GM21447 (cell line): ENCODE data around the gene PLCB3.

Source experiments
- ATAC-seq: cut with Tn5 transposase; IDR thresholded peaks from one replicate; pipeline ENCODE4 v1.9.1; 2021; ENCODE audit not compliant: unreplicated experiment

Gene PLCB3

GRCh38 chr11:64251016-64251752 lies at the start of gene PLCB3:
PLCB3 (plus strand) TSS chr11:64251530; CDS start chr11:64251650, 120 bp downstream.
- no peak for ATAC-seq

GRCh38 chr11:64201543-64201942 lies 49.8 kb upstream of the PLCB3 start:
- no peak for ATAC-seq

- ATAC-seq = no peak
These were observed 48.3 kb upstream of the PLCB3 start for GRCh38 chr11:64202992-64203391.

- ATAC-seq = no peak
These were observed 47.8 kb upstream of the PLCB3 start for GRCh38 chr11:64203421-64204079.

GRCh38 chr11:64204080-64204440 lies 47.3 kb upstream of the PLCB3 start:
- no peak for ATAC-seq

GRCh38 chr11:64204464-64204989 lies 46.8 kb upstream of the PLCB3 start:
- no peak for ATAC-seq

GRCh38 chr11:64206457-64207255 lies 44.7 kb upstream of the PLCB3 start, which contains the start of gene FERMT3:
FERMT3 (plus strand) TSS chr11:64206721; CDS start chr11:64207365, 644 bp downstream.
- peak; percentile 10 for ATAC-seq

GRCh38 chr11:64207256-64208085 lies 43.9 kb upstream of the PLCB3 start:
- peak; percentile 61 for ATAC-seq

GRCh38 chr11:64208086-64208795 lies 43.1 kb upstream of the PLCB3 start:
- no peak for ATAC-seq

- ATAC-seq = no peak
These were observed 42.4 kb upstream of the PLCB3 start for GRCh38 chr11:64208796-64209562.

GRCh38 chr11:64209563-64209843 lies 41.8 kb upstream of the PLCB3 start:
- no peak for ATAC-seq

GRCh38 chr11:64210301-64211020 lies 40.9 kb upstream of the PLCB3 start:
- no peak for ATAC-seq

- no peak for ATAC-seq
These were observed 40.0 kb upstream of the PLCB3 start for GRCh38 chr11:64211181-64211872.

GRCh38 chr11:64216879-64217278 lies 34.5 kb upstream of the PLCB3 start:
- no peak for ATAC-seq

- ATAC-seq = no peak
These were observed 32.5 kb upstream of the PLCB3 start for GRCh38 chr11:64218628-64219353.

- ATAC-seq = no peak
These were observed 32.0 kb upstream of the PLCB3 start for GRCh38 chr11:64219354-64219684.

- ATAC-seq = no peak
These were observed 31.6 kb upstream of the PLCB3 start for GRCh38 chr11:64219755-64220154.

- ATAC-seq = no peak
These were observed 31.1 kb upstream of the PLCB3 start for GRCh38 chr11:64220271-64220670.
